Stimulated activated naive B cell treated with anti-CD40 and anti-IgM and Interleukin-4, amounts not matched to agents 10 μg/mL and 1 μg/mL and 100 μg/mL, for 72 hours (primary cell): Measurements from ENCODE around the gene ASCC3.

ENCODE experiments used
- ATAC-seq, 2 donors: fragments of 150-1000 bp; cut with Tn5 transposase; replicated peaks; 2 replicates each; pipeline ENCODE4 v1.10.0; 2021; ENCODE audit warnings: moderate library complexity in 1 of 2
- DNase-seq: peaks from one replicate; pipeline ENCODE4 v3.0.0; 2021
- H3K27ac Mint-ChIP-seq: one replicate; pipeline ENCODE4 v1.8.0; 2022; ENCODE audit warnings: mild to moderate bottlenecking, mixed read lengths
- H3K27me3 Mint-ChIP-seq, 2 donors: one replicate each; pipeline ENCODE4 v1.8.0; 2022; ENCODE audit warnings: mixed read lengths in 2 of 2
- H3K36me3 Mint-ChIP-seq, 2 donors: one replicate each; pipeline ENCODE4 v1.8.0; 2022; ENCODE audit warnings: mixed read lengths in 2 of 2, mild to moderate bottlenecking in 1 of 2
- H3K4me1 Mint-ChIP-seq, 2 donors: one replicate each; pipeline ENCODE4 v1.8.0; 2022; ENCODE audit warnings: mixed read lengths in 2 of 2, mild to moderate bottlenecking in 1 of 2
- H3K4me3 Mint-ChIP-seq, 2 donors: one replicate each; pipeline ENCODE4 v1.8.0; 2022; ENCODE audit warnings: mild to moderate bottlenecking in 2 of 2, mixed read lengths in 2 of 2, moderate library complexity in 1 of 2
- H3K9me3 Mint-ChIP-seq, 2 donors: one replicate each; pipeline ENCODE4 v1.8.0; 2022; ENCODE audit warnings: mixed read lengths in 2 of 2, mild to moderate bottlenecking in 1 of 2

The ASCC3 gene

GRCh38 chr6:100473182-100473581 lies 407.9 kb downstream of the ASCC3 start:
- H3K27ac Mint-ChIP-seq: no peak overlapping the region
- H3K4me3 Mint-ChIP-seq: no peak overlapping the region
- DNase-seq (no peak), ATAC-seq (no peak)
- H3K4me1 Mint-ChIP-seq: peaks cover 0 to 1% of the 10 kb centered on the region in 2 donors
- H3K27me3 Mint-ChIP-seq: peaks cover 41 to 76% of the 10 kb centered on the region in 2 donors
- H3K9me3 Mint-ChIP-seq: no peaks in the 10 kb centered on the region
- H3K36me3 Mint-ChIP-seq: no peaks in the 10 kb centered on the region

GRCh38 chr6:100472674-100473073 lies 408.5 kb downstream of the ASCC3 start:
- no peak overlapping the region for H3K27ac Mint-ChIP-seq
- peak; percentile 63 to 75 for ATAC-seq

GRCh38 chr6:100470422-100471120 lies 410.6 kb downstream of the ASCC3 start:
- H3K4me1 Mint-ChIP-seq: peaks cover 5 to 14% of the 10 kb centered on the region in 2 donors
- H3K36me3 Mint-ChIP-seq: peaks cover 2 to 11% of the 10 kb centered on the region in 2 donors
- H3K27me3 Mint-ChIP-seq: peaks cover 60 to 79% of the 10 kb centered on the region in 2 donors
- H3K27ac Mint-ChIP-seq: no peak overlapping the region
- ATAC-seq (no peak), DNase-seq (no peak)
- peaks cover 0 to 7% of the 10 kb centered on the region in 2 donors for H3K9me3 Mint-ChIP-seq
- no peak overlapping the region for H3K4me3 Mint-ChIP-seq

More at GRCh38 chr6:100472674-100473073, 408.5 kb downstream of the ASCC3 start:
- H3K9me3 Mint-ChIP-seq: peaks cover 0 to 2% of the 10 kb centered on the region in 2 donors
- H3K27me3 Mint-ChIP-seq: peaks cover 46 to 77% of the 10 kb centered on the region in 2 donors
- no peak overlapping the region for H3K4me3 Mint-ChIP-seq
- H3K4me1 Mint-ChIP-seq: peaks cover 0 to 1% of the 10 kb centered on the region in 2 donors
- H3K36me3 Mint-ChIP-seq: peaks cover 0 to 4% of the 10 kb centered on the region in 2 donors
- DNase-seq: no peak

GRCh38 chr6:100469101-100469859 lies 411.8 kb downstream of the ASCC3 start:
- H3K27me3 Mint-ChIP-seq: peaks cover 71 to 90% of the 10 kb centered on the region in 2 donors
- ATAC-seq (no peak), DNase-seq (no peak)
- H3K4me3 Mint-ChIP-seq: no peak overlapping the region
- H3K36me3 Mint-ChIP-seq: peaks cover 2 to 11% of the 10 kb centered on the region in 2 donors
- peaks cover 5 to 25% of the 10 kb centered on the region in 2 donors for H3K4me1 Mint-ChIP-seq
- H3K27ac Mint-ChIP-seq: no peak overlapping the region
- peaks cover 0 to 7% of the 10 kb centered on the region in 2 donors for H3K9me3 Mint-ChIP-seq

- Mint-ChIP-seq H3K27me3 (peaks cover 76 to 90% of the 10 kb centered on the region in 2 donors), H3K36me3 (peaks cover 2 to 11% of the 10 kb centered on the region in 2 donors), H3K4me3 (no peak overlapping the region), H3K4me1 (peaks cover 5 to 25% of the 10 kb centered on the region in 2 donors), H3K27ac (peak overlapping the region; percentile 22), H3K9me3 (peaks cover 0 to 7% of the 10 kb centered on the region in 2 donors)
- DNase-seq: no peak
- ATAC-seq: no peak
These were observed 413.0 kb downstream of the ASCC3 start for GRCh38 chr6:100468016-100468622.

- peaks cover 0 to 7% of the 10 kb centered on the region in 2 donors for H3K9me3 Mint-ChIP-seq
- peaks cover 2 to 11% of the 10 kb centered on the region in 2 donors for H3K36me3 Mint-ChIP-seq
- peaks cover 77 to 91% of the 10 kb centered on the region in 2 donors for H3K27me3 Mint-ChIP-seq
- no peak overlapping the region for H3K4me3 Mint-ChIP-seq
- no peak for ATAC-seq
- H3K27ac Mint-ChIP-seq: peak overlapping the region; percentile 83
- H3K4me1 Mint-ChIP-seq: peaks cover 3 to 25% of the 10 kb centered on the region in 2 donors
- DNase-seq: no peak
These were observed 413.8 kb downstream of the ASCC3 start for GRCh38 chr6:100467129-100468015.

GRCh38 chr6:100466410-100467128 lies 414.6 kb downstream of the ASCC3 start:
- H3K9me3 Mint-ChIP-seq: peaks cover 0 to 7% of the 10 kb centered on the region in 2 donors
- ATAC-seq: no peak
- no peak overlapping the region for H3K4me3 Mint-ChIP-seq
- peaks cover 78 to 95% of the 10 kb centered on the region in 2 donors for H3K27me3 Mint-ChIP-seq
- H3K4me1 Mint-ChIP-seq: peaks cover 3 to 25% of the 10 kb centered on the region in 2 donors
- peaks cover 2 to 11% of the 10 kb centered on the region in 2 donors for H3K36me3 Mint-ChIP-seq
- H3K27ac Mint-ChIP-seq: peak overlapping the region; percentile 83
- DNase-seq: no peak

GRCh38 chr6:100465701-100466409 lies 415.3 kb downstream of the ASCC3 start:
- no peak overlapping the region for H3K4me3 Mint-ChIP-seq
- H3K36me3 Mint-ChIP-seq: peaks cover 2 to 11% of the 10 kb centered on the region in 2 donors
- H3K9me3 Mint-ChIP-seq: peaks cover 0 to 7% of the 10 kb centered on the region in 2 donors
- ATAC-seq (no peak), DNase-seq (no peak)
- peaks cover 3 to 25% of the 10 kb centered on the region in 2 donors for H3K4me1 Mint-ChIP-seq
- peaks cover 75 to 94% of the 10 kb centered on the region in 2 donors for H3K27me3 Mint-ChIP-seq
- H3K27ac Mint-ChIP-seq: peak overlapping the region; percentile 68

GRCh38 chr6:100464903-100465700 lies 416.0 kb downstream of the ASCC3 start, which contains the start of gene SIM1:
SIM1 (minus strand) TSS chr6:100464921; CDS start chr6:100463468, 1,453 bp downstream.
- H3K27ac Mint-ChIP-seq: peak within 1 kb of the TSS; percentile 83
- H3K27me3 Mint-ChIP-seq: peaks cover 74 to 95% of the 10 kb centered on the region in 2 donors
- peaks cover 0 to 9% of the 10 kb centered on the region in 2 donors for H3K9me3 Mint-ChIP-seq
- H3K4me1 Mint-ChIP-seq: peaks cover 3 to 25% of the 10 kb centered on the region in 2 donors
- H3K4me3 Mint-ChIP-seq: peak within 1 kb of the TSS; percentile 56 to 74
- peaks cover 2 to 11% of the 10 kb centered on the region in 2 donors for H3K36me3 Mint-ChIP-seq
- DNase-seq (no peak), ATAC-seq (peak; percentile 42 to 51)

GRCh38 chr6:100464162-100464851 lies 416.8 kb downstream of the ASCC3 start:
- Mint-ChIP-seq H3K4me3 (peak overlapping the region in 1 of 2 donors; percentile 74), H3K4me1 (peaks cover 3 to 25% of the 10 kb centered on the region in 2 donors), H3K27me3 (peaks cover 74 to 95% of the 10 kb centered on the region in 2 donors)

GRCh38 chr6:100463630-100464161 lies 417.4 kb downstream of the ASCC3 start:
- Mint-ChIP-seq H3K4me1 (peaks cover 3 to 25% of the 10 kb centered on the region in 2 donors), H3K9me3 (peaks cover 0 to 9% of the 10 kb centered on the region in 2 donors), H3K27ac (peak overlapping the region; percentile 83), H3K27me3 (peaks cover 80 to 95% of the 10 kb centered on the region in 2 donors), H3K4me3 (no peak overlapping the region), H3K36me3 (peaks cover 2 to 11% of the 10 kb centered on the region in 2 donors)
- ATAC-seq (no peak), DNase-seq (no peak)

More at GRCh38 chr6:100464162-100464851, 416.8 kb downstream of the ASCC3 start:
- no peak for DNase-seq
- ATAC-seq: no peak
- H3K36me3 Mint-ChIP-seq: peaks cover 2 to 11% of the 10 kb centered on the region in 2 donors
- peak overlapping the region; percentile 83 for H3K27ac Mint-ChIP-seq
- H3K9me3 Mint-ChIP-seq: peaks cover 0 to 9% of the 10 kb centered on the region in 2 donors
